ENCODE results near the gene EN2. TPM values are rescaled to one million over a fixed set of nuclear protein-coding genes. Genes with fewer than 3 reads are reported as not detected.

Gene EN2
- total and polyA plus RNA-seq, 2 of the 4 experiments (the other 2 are of a cell fraction) = not detected

DNA sequence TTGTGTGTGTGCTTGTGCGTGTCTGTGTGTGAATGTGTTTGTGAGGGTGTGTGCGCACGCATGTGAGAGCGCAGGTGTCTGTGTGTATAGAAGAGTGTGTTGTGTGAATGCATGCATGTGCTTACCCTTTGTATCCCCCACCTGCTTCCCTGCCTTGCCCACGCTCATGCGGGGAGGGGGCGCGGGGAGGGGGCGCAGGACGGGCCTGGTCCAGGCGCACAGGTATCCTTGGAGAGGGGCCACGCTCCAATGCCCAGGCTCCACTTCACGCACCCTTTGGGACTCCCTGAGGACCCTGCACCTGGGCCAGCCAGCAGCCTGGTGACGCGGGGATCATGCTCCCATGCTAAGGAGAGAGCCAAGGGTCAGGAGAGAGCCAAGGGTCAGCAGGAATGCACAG lies 47.9 kb upstream of the EN2 start:
- H3K9me1 ChIP-seq (ENCODE audit: insufficient read depth, low read length) = no peaks in the 10 kb centered on the region
- no peak overlapping the region for H3K56ac ChIP-seq (ENCODE audit: extremely low read depth, insufficient read depth, low read length)
- WGBS, 2 experiments (ENCODE audit: extremely low coverage in 2 of 2, insufficient read length in 1 of 2) = 63% methylated on average over 11 of the region's 15 CpGs; no CpG with 5 or more reads in 1 of the 2 experiments
- BruUV-seq (replicated peaks) = no TSS peak
- no peak overlapping the region for H3K4me3 ChIP-seq (ENCODE audit: insufficient read depth, low read depth, low read length)
- POLR2A ChIA-PET (ENCODE audit: unreplicated experiment) = no interaction called here
- no peak overlapping the region for H2AK5ac ChIP-seq (ENCODE audit: low read depth, low read length)
- no peaks in the 10 kb centered on the region for H4K20me1 ChIP-seq (ENCODE audit: insufficient read depth, low read length)
- no peak overlapping the region for H4K91ac ChIP-seq (ENCODE audit: insufficient read depth, low read depth, low read length)
- H3K4me1 ChIP-seq (ENCODE audit: control insufficient read depth, insufficient read depth, low read length) = no peaks in the 10 kb centered on the region
- H3K27ac ChIP-seq (ENCODE audit: insufficient read depth, low read length) = no peak overlapping the region
- H2AFZ ChIP-seq (replicated peaks; ENCODE audit: low read length, poor library complexity) = no peak overlapping the region
- no peak overlapping the region for H2BK5ac ChIP-seq (ENCODE audit: low read depth, low read length, poor library complexity, severe bottlenecking)
- H2BK20ac ChIP-seq (ENCODE audit: low read depth, low read length) = no peak overlapping the region
- no peak overlapping the region for H3K9ac ChIP-seq (ENCODE audit: low read depth, low read length)
- TF ChIP-seq RCOR1 (IDR thresholded peaks at IDR 0.05; ENCODE audit: insufficient replicate concordance, low read length) = no peak
- no peak for TF ChIP-seq MXI1 (IDR thresholded peaks at IDR 0.05; ENCODE audit: borderline replicate concordance, low read depth, low read length)
- TF ChIP-seq RFX5 (IDR thresholded peaks at IDR 0.05; ENCODE audit: low read depth, low read length) = no peak
- TF ChIP-seq BHLHE40 (IDR thresholded peaks at IDR 0.05; ENCODE audit: low read depth, low read length) = no peak
- TF ChIP-seq RAD21 (IDR thresholded peaks at IDR 0.05; ENCODE audit: low read length) = no peak
- TF ChIP-seq MAFK (IDR thresholded peaks at IDR 0.05; ENCODE audit: low read depth, low read length) = no peak
- TF ChIP-seq SMC3 (IDR thresholded peaks at IDR 0.05; ENCODE audit: low read depth, low read length) = no peak
- no peak for TF ChIP-seq NFE2L2 (IDR thresholded peaks at IDR 0.05; ENCODE audit: low read depth, low read length)
- TF ChIP-seq CHD1 (IDR thresholded peaks at IDR 0.05; ENCODE audit: low read depth, low read length) = no peak
- TF ChIP-seq POLR2A (IDR thresholded peaks at IDR 0.05; ENCODE audit: low read depth, low read length) = no peak
- no peak for TF ChIP-seq CTCF (conservative IDR thresholded peaks at IDR 0.05; ENCODE audit: low read depth, low read length)
- no peak for TF ChIP-seq CEBPB (IDR thresholded peaks at IDR 0.05; ENCODE audit: low read depth, low read length)
- H3K23ac ChIP-seq (ENCODE audit: low read depth, low read length) = no peak overlapping the region
- no peak overlapping the region for H2BK15ac ChIP-seq (ENCODE audit: low read depth, low read length)
- CTCF ChIA-PET = no interaction called here
- no peak overlapping the region for H2BK120ac ChIP-seq (ENCODE audit: low read depth, low read length)
- ATAC-seq (ENCODE audit: low read depth) (no peak), DNase-seq (no peak)
- no peak overlapping the region for H3K18ac ChIP-seq (ENCODE audit: low read depth, low read length)
- peaks cover 4% of the 10 kb centered on the region; the same call in 1 of the 2 replicates for H3K27me3 ChIP-seq (ENCODE audit: control insufficient read depth, insufficient read depth, low read length)
- no peaks in the 10 kb centered on the region for H3K36me3 ChIP-seq (ENCODE audit: control insufficient read depth, insufficient read depth, low read length)
- no peak overlapping the region for H4K8ac ChIP-seq (ENCODE audit: low read depth in 2 of 2, low read length in 2 of 2)
- in situ Hi-C loops (cut with MboI; ENCODE audit: low sequenced_read_pairs) = no loop called here
- dilution Hi-C loops (cut with HindIII; ENCODE audit: low sequenced_read_pairs, unreplicated experiment) = no loop called here
- no peak overlapping the region for H2AK9ac ChIP-seq (replicated peaks; ENCODE audit: low read depth, low read length, poor library complexity)
- H3K4ac ChIP-seq (ENCODE audit: low read depth, low read length) = no peak overlapping the region
- no peak overlapping the region for H4K5ac ChIP-seq (ENCODE audit: low read depth, low read length)
- H3K9me3 ChIP-seq (ENCODE audit: control insufficient read depth, insufficient read depth, low read length) = no peaks in the 10 kb centered on the region
- no peak overlapping the region for H3K14ac ChIP-seq (replicated peaks; ENCODE audit: low read depth, low read length)
- intact Hi-C loops (cut with micrococcal nuclease) = no loop called here
- no peak overlapping the region for H3K4me2 ChIP-seq (ENCODE audit: low read depth, low read length)
- H3K79me1 ChIP-seq (ENCODE audit: low read depth in 1 of 2, low read length in 2 of 2) = no peaks in the 10 kb centered on the region
